C4-2B (cell line): ENCODE data around the gene NELFB.

ENCODE experiments used
- H3K27ac ChIP-seq: fragments of 450-650 bp; 2 replicates; pipeline ENCODE4 v1.5.1; 2017
- CTCF ChIP-seq: fragments of 450-650 bp; conservative IDR thresholded peaks from 2 replicates; pipeline ENCODE4 v1.5.1; 2017; ENCODE audit warnings: mild to moderate bottlenecking
- ZFX ChIP-seq: fragments of 450-650 bp; IDR thresholded peaks from 2 replicates; pipeline ENCODE4 v1.6.1; 2017

Gene NELFB

GRCh38 chr9:137254624-137255447, at the start of gene NELFB:
Gene NELFB (plus strand): TSS chr9:137255327.
- TF ChIP-seq CTCF (no peak), ZFX (no peak)
- peak within 1 kb of the TSS; percentile 90 for H3K27ac ChIP-seq

GRCh38 chr9:137206602-137207001, 48.5 kb upstream of the NELFB start:
- TF ChIP-seq CTCF: no peak
- TF ChIP-seq ZFX: no peak

GRCh38 chr9:137211532-137211931, 43.6 kb upstream of the NELFB start:
- H3K27ac ChIP-seq: no peak overlapping the region
- TF ChIP-seq ZFX (no peak), CTCF (no peak)

More at GRCh38 chr9:137206602-137207001, 48.5 kb upstream of the NELFB start:
- H3K27ac ChIP-seq: 0 out of 2 replicates have a peak overlapping the region, but pooled peaks have one; percentile 86

- no peak overlapping the region for H3K27ac ChIP-seq
- TF ChIP-seq ZFX: no peak
- TF ChIP-seq CTCF: no peak
Measured at GRCh38 chr9:137212520-137212919, 42.6 kb upstream of the NELFB start.

- no peak overlapping the region for H3K27ac ChIP-seq
- no peak; the same call in 1 of the 2 replicates for TF ChIP-seq CTCF
- TF ChIP-seq ZFX: no peak
Measured at GRCh38 chr9:137213160-137214060, 41.7 kb upstream of the NELFB start.

- TF ChIP-seq ZFX (no peak), CTCF (no peak)
- no peak overlapping the region for H3K27ac ChIP-seq
Measured at GRCh38 chr9:137214620-137215019, 40.5 kb upstream of the NELFB start.
